MM.1S (cell line): ENCODE data around the gene TRAF3.

Source experiments
- DNase-seq: peaks from one replicate; pipeline ENCODE4 v3.0.0-alpha.2; 2015
- H2AFZ ChIP-seq: fragments of 300-600 bp; sonication (generic); 2 replicates; pipeline ENCODE4 v1.6.0; 2016; ENCODE audit warnings: antibody characterized with exemption, low read length
- H3F3A ChIP-seq: fragments of 300-600 bp; sonication (generic); 2 replicates; pipeline ENCODE4 v1.6.1; 2016; ENCODE audit warnings: mild to moderate bottlenecking, antibody characterized with exemption, low read length, moderate library complexity, mixed read lengths; ENCODE audit not compliant: insufficient read depth
- H3K27ac ChIP-seq: fragments of 300-600 bp; sonication (generic); 2 replicates; pipeline ENCODE4 v1.5.1; 2016; ENCODE audit warnings: mild to moderate bottlenecking, low read length
- H3K27me3 ChIP-seq: fragments of 300-600 bp; sonication (generic); replicated peaks from 2 replicates; pipeline ENCODE4 v1.6.0; 2016; ENCODE audit warnings: low read length; ENCODE audit not compliant: insufficient read depth
- H3K36me3 ChIP-seq: fragments of 300-600 bp; sonication (generic); replicated peaks from 2 replicates; pipeline ENCODE4 v1.6.1; 2016; ENCODE audit warnings: mild to moderate bottlenecking, low read length, mixed read lengths; ENCODE audit not compliant: insufficient read depth
- H3K4me1 ChIP-seq: fragments of 300-600 bp; sonication (generic); 2 replicates; pipeline ENCODE4 v1.6.1; 2016; ENCODE audit warnings: low read length, mixed read lengths
- H3K4me2 ChIP-seq: fragments of 300-600 bp; sonication (generic); 2 replicates; pipeline ENCODE4 v1.6.0; 2016; ENCODE audit warnings: low read depth, low read length
- H3K4me3 ChIP-seq: fragments of 300-600 bp; sonication (generic); 2 replicates; pipeline ENCODE4 v1.5.1; 2016; ENCODE audit warnings: low read length, mixed read lengths
- H3K79me2 ChIP-seq: fragments of 300-600 bp; sonication (generic); 2 replicates; pipeline ENCODE4 v1.6.1; 2016; ENCODE audit warnings: mixed run types, low read length, mixed read lengths
- H3K9ac ChIP-seq: fragments of 300-600 bp; sonication (generic); 2 replicates; pipeline ENCODE4 v1.6.1; 2016; ENCODE audit warnings: low read length, mixed read lengths
- H3K9me2 ChIP-seq: fragments of 300-600 bp; sonication (generic); replicated peaks from 2 replicates; pipeline ENCODE4 v1.6.1; 2016; ENCODE audit warnings: mild to moderate bottlenecking, low read length, mixed read lengths; ENCODE audit not compliant: insufficient read depth
- H3K9me3 ChIP-seq: fragments of 300-600 bp; sonication (generic); replicated peaks from 2 replicates; pipeline ENCODE4 v1.6.1; 2016; ENCODE audit warnings: mild to moderate bottlenecking, low read length, mixed read lengths; ENCODE audit not compliant: insufficient read depth
- H4K20me1 ChIP-seq: fragments of 300-600 bp; sonication (generic); 2 replicates; pipeline ENCODE4 v1.6.1; 2016; ENCODE audit warnings: mild to moderate bottlenecking, low read length, moderate library complexity, mixed read lengths; ENCODE audit not compliant: insufficient read depth
- EZH2 ChIP-seq: fragments of 300-600 bp; sonication (generic); optimal IDR thresholded peaks from 2 replicates; pipeline ENCODE3; 2017; ENCODE audit warnings: low read depth, mild to moderate bottlenecking, antibody characterized with exemption, low read length, mixed read lengths
- EZH2phosphoT487 ChIP-seq: fragments of 300-600 bp; sonication (generic); IDR thresholded peaks from 2 replicates; pipeline ENCODE4 v1.6.1; 2018; ENCODE audit warnings: antibody characterized with exemption, low read length
- TF ChIP-seq, protein P1 (sequence below): fragments of 300-600 bp; sonication (generic); IDR thresholded peaks from 2 replicates; pipeline ENCODE4 v1.5.1; 2016; ENCODE audit warnings: antibody characterized with exemption, low read length, mixed read lengths

TRAF3 gene

GRCh38 chr14:102772781-102773570 is 4.3 kb upstream of the TRAF3 start:
- DNase-seq: no peak
- no peak overlapping the region for H3K27ac ChIP-seq
- H3K4me2 ChIP-seq: no peak overlapping the region

GRCh38 chr14:102774391-102775153 is 2.7 kb upstream of the TRAF3 start:
- no peak overlapping the region for H2AFZ ChIP-seq
- no peaks in the 10 kb centered on the region for H3K27me3 ChIP-seq
- no peaks in the 10 kb centered on the region for H3K9me3 ChIP-seq
- no peaks in the 10 kb centered on the region for H4K20me1 ChIP-seq
- no peak overlapping the region for H3K4me2 ChIP-seq
- DNase-seq: peak; percentile 32
- H3K27ac ChIP-seq: no peak overlapping the region
- TF ChIP-seq, protein P1, sequence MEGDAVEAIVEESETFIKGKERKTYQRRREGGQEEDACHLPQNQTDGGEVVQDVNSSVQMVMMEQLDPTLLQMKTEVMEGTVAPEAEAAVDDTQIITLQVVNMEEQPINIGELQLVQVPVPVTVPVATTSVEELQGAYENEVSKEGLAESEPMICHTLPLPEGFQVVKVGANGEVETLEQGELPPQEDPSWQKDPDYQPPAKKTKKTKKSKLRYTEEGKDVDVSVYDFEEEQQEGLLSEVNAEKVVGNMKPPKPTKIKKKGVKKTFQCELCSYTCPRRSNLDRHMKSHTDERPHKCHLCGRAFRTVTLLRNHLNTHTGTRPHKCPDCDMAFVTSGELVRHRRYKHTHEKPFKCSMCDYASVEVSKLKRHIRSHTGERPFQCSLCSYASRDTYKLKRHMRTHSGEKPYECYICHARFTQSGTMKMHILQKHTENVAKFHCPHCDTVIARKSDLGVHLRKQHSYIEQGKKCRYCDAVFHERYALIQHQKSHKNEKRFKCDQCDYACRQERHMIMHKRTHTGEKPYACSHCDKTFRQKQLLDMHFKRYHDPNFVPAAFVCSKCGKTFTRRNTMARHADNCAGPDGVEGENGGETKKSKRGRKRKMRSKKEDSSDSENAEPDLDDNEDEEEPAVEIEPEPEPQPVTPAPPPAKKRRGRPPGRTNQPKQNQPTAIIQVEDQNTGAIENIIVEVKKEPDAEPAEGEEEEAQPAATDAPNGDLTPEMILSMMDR: peak; percentile 49
- no peak for TF ChIP-seq EZH2phosphoT487
- no peak overlapping the region for H3K4me3 ChIP-seq
- H3K4me1 ChIP-seq: peaks cover 7% of the 10 kb centered on the region; the same call in 1 of the 2 replicates
- no peak overlapping the region for H3K9ac ChIP-seq
- no peaks in the 10 kb centered on the region for H3K9me2 ChIP-seq
- no peaks in the 10 kb centered on the region for H3K36me3 ChIP-seq
- no peaks in the 10 kb centered on the region; the same call in 1 of the 2 replicates for H3F3A ChIP-seq
- H3K79me2 ChIP-seq: peaks cover 15% of the 10 kb centered on the region

More at GRCh38 chr14:102772781-102773570, 4.3 kb upstream of the TRAF3 start:
- Histone ChIP-seq H3K36me3 (no peaks in the 10 kb centered on the region), H2AFZ (no peak overlapping the region), H3K9ac (no peak overlapping the region), H4K20me1 (no peaks in the 10 kb centered on the region), H3F3A (no peaks in the 10 kb centered on the region), H3K79me2 (no peaks in the 10 kb centered on the region), H3K4me1 (0 out of 2 replicates have a peak, but pooled peaks cover 4% of the 10 kb centered on the region), H3K9me3 (no peaks in the 10 kb centered on the region), H3K9me2 (no peaks in the 10 kb centered on the region), H3K27me3 (no peaks in the 10 kb centered on the region), H3K4me3 (no peak overlapping the region)
- TF ChIP-seq, protein P1: peak; percentile 10; the same call in 1 of the 2 replicates
- no peak for TF ChIP-seq EZH2
- TF ChIP-seq EZH2phosphoT487: no peak

DNA sequence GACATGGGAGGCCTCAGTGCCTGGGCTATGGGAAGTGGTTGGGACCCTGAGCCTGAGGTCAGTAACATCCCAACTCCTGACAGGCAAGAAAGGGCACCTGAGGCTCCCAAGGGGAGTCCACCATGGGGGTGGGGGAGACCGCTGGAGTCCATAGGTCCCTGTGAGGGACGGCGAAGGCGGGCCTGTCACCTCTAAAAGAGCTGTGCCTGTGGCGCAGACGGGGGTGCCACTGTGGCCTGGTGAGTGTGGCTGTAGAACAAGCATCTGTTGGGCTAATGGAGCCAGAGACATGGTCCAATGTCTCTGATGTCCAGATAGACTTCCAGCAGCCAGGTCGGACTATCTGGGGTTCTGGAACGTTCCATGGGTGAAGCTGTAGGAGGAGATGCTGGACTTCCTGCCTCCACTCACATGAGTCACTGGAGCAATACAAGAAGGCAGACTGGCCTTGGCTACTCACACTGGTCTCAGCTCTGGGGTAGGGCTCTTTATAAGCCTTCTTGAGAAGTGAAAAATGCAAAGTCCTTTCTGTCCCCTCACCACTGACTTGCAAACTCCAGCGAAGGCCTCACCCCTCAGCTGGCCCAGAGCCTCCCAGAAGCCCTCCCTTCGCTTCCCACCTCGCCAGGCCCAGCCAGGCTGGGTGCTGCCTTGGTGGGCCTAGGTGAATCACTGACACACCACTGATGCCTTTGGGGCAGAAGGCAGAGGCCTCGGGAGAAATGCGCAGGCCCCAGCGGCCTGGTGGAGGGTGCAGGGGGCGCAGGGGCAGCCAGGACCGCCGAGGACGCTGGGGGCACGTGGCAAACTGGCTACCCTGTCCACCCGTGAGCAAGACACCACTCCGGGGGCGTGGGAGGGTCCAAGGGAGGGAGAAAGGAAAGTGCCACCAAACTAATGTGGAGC is 1.1 kb upstream of the TRAF3 start:
- no peaks in the 10 kb centered on the region for H4K20me1 ChIP-seq
- H3K36me3 ChIP-seq: no peaks in the 10 kb centered on the region
- H3K4me1 ChIP-seq: peaks cover 15% of the 10 kb centered on the region; the same call in 1 of the 2 replicates
- H3K9me3 ChIP-seq: no peaks in the 10 kb centered on the region
- H3K27me3 ChIP-seq: no peaks in the 10 kb centered on the region
- peaks cover 30% of the 10 kb centered on the region for H3K79me2 ChIP-seq
- no peak overlapping the region for H3K4me2 ChIP-seq
- DNase-seq: no peak
- no peak overlapping the region for H3K27ac ChIP-seq
- H2AFZ ChIP-seq: no peak overlapping the region
- no peaks in the 10 kb centered on the region for H3K9me2 ChIP-seq
- TF ChIP-seq, protein P1: no peak
- TF ChIP-seq EZH2phosphoT487 (no peak), EZH2 (no peak)
- H3F3A ChIP-seq: no peaks in the 10 kb centered on the region; the same call in 1 of the 2 replicates
- no peak overlapping the region for H3K9ac ChIP-seq
- H3K4me3 ChIP-seq: no peak overlapping the region
